Effector CD8-positive, alpha-beta T cell (primary cell): ENCODE results near the gene SLC6A17.

ENCODE experiments used
- DNase-seq: peaks from one replicate; lab custom pipeline; 2025; lab: John Stamatoyannopoulos, UW
- total RNA-seq, 4 experiments: gene quantifications; one replicate each; lab custom pipeline; 2026; lab: John Stamatoyannopoulos, UW

SLC6A17 gene
- total RNA-seq, result 0 to 0.54 (median 0) reads per million in 4 experiments

- no peak for DNase-seq
Measured at GRCh38 chr1:110150330-110151174, at the start of gene SLC6A17. SLC6A17 (plus strand) TSS chr1:110150494; CDS start chr1:110166930, 16,436 bp downstream.

DNA sequence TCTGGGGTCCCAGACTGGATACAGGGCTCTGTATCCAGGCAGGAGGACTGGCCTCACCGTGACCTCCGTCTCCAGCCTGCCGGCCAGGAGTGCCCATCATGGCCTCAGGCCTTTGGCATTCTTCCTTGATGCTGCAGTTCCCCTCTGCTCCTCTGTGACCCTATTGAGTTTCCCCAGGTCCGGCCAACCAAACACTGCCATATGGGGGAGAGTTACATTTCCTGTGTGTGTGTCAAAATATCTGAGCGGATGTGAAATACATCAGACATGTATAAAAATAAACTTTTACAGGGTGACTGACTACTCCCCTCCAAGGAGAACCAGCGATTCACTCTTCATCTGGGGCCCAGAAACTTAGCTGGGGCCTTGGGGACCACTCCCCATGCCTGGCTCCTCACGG, 48.2 kb upstream of the SLC6A17 start:
- no peak for DNase-seq

GRCh38 chr1:110106013-110106941, 44.0 kb upstream of the SLC6A17 start:
- DNase-seq, result peak; percentile 7

- no peak for DNase-seq
Measured at GRCh38 chr1:110107867-110108469, 42.3 kb upstream of the SLC6A17 start.

- DNase-seq, result no peak
Measured at GRCh38 chr1:110111081-110111480, 39.2 kb upstream of the SLC6A17 start.

DNA sequence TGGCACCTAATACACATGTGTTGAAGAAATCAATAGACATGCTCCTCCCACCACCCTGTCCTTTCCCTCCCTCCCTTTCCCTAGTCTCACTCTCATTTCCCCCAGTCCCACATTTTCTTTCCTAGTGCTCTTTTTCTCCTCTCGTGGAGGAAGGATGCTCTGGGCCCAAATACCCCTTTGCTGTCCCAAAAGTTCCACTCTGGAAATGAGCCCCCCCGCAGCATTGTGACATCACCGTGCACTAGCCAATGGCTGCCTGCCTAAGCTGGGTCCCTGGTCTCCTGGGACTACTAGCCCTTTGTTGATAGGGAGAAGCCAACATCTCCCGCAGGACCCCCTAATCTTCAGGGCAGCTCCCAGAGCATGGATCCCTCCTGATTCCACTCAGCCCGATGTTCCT, 38.2 kb upstream of the SLC6A17 start, which contains the start of gene UBL4B:
Gene UBL4B, plus strand, starts transcription at position 301 of the 400 bp plus-strand sequence. Its CDS starts 92 bp downstream, at position 393.
- no peak for DNase-seq

DNA sequence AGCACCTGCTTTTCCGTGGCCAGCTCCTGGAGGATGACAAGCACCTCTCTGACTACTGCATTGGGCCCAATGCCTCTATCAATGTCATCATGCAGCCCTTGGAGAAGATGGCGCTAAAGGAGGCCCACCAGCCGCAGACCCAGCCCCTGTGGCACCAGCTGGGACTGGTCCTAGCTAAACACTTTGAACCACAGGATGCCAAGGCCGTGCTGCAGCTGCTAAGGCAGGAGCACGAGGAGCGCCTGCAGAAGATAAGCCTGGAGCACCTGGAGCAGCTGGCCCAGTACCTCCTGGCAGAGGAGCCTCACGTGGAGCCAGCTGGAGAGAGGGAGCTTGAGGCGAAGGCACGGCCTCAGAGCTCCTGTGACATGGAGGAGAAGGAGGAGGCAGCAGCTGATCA, 37.6 kb upstream of the SLC6A17 start:
- DNase-seq, result no peak

DNA sequence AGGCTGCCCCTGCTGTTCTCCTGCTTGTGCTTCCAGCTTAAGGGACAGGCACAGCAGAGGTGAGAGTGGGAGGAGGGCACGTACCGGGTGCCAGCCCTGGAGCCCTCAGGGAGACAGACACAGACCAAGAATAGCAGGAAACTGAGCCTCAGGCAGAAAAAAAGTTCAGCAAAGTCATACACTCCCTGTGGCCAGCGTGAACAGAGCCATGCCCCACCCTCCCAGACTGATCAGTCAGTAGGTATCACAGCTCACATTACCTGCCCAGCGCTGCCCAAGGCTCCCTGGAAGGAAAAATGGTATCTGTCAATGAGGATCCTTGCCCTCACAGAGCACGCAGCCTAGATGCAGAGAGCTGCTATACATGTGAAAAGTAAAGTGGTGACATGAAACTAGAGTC, 36.7 kb upstream of the SLC6A17 start:
- no peak for DNase-seq

DNA sequence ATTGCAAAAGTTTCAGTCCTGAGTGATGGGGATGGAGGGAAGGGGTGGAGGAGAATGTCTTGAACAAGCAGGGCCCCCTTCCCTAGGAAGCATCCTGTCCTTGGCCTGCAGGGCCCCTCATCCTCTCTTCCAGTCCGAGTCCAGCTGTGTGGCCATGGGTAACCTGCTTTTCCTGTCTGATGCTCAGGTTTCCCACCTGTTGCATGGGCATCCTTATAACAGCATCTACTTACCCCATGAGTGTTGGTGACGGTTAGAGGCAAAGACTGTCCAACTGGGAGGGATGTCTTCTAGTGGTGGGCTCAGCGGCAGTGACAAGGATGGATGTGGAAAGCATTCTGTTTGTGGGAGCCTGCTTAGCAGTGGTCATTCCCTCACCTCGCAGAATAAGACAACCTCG, 36.1 kb upstream of the SLC6A17 start:
- DNase-seq, result no peak

GRCh38 chr1:110114784-110115183, 35.5 kb upstream of the SLC6A17 start:
- DNase-seq, result no peak

DNA sequence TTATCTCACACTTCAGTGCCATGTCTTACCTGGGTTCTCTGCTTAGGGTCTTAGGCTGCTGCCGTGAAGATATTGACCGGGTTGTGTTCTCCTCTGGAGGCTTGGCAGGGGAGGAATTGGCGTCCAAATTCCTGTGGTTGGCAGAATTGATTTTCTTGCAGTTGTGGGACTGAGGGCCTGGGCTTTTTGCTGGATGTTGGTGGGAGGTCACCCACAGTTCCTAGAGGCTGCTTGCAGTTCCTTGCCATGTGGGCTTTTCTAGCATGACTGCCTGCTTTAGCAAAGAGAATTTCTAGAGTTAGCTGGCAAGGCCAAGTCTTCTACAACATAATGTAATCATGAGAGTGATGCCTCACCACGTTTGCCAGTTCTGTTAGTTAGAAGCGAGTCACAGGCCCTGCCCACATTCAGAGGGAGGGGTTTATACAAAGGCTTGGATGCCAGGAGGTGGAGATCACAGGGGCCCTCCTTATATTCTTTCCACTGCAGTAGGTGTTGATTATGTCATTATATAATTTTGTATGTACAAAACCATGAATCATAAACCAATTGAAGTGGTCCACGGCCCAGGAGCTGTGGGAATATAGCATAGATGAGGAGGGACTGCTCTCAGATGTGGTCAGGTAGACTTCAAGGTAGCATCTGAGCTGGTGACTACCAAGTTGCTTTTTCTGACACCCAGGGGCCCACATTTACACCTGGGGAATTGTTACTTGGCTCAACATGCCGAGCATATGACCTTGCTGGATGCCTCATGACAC, 31.5 kb upstream of the SLC6A17 start:
- DNase-seq, result no peak

- DNase-seq, result no peak
Measured at GRCh38 chr1:110119843-110120242, 30.5 kb upstream of the SLC6A17 start.

- DNase-seq, result no peak
Measured at GRCh38 chr1:110120960-110121561, 29.2 kb upstream of the SLC6A17 start.

- DNase-seq, result no peak
Measured at GRCh38 chr1:110123224-110123623, 27.1 kb upstream of the SLC6A17 start.

GRCh38 chr1:110125810-110126209, 24.5 kb upstream of the SLC6A17 start:
- no peak for DNase-seq

- DNase-seq, result no peak
Measured at GRCh38 chr1:110130113-110130591, 20.1 kb upstream of the SLC6A17 start.

DNA sequence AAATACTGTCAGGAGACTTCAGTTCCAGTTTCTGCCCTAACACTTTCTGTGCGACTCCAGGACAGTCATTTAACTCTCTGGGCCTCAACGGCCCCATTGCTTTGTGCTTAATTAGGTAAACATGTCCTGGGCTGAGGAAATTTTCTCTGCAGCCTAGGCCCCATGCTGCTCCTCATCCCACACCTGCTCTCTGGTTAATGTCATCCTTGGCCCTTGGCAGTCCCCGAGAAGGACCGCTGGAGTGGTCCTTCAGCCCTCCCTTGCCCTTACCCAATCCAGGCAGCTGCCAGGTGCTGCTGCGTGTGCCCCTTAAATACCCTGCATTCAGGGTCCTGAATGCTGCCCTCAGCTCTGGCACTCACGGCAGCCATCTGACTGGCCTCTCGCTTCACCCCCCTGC, 19.3 kb upstream of the SLC6A17 start:
- no peak for DNase-seq

DNA sequence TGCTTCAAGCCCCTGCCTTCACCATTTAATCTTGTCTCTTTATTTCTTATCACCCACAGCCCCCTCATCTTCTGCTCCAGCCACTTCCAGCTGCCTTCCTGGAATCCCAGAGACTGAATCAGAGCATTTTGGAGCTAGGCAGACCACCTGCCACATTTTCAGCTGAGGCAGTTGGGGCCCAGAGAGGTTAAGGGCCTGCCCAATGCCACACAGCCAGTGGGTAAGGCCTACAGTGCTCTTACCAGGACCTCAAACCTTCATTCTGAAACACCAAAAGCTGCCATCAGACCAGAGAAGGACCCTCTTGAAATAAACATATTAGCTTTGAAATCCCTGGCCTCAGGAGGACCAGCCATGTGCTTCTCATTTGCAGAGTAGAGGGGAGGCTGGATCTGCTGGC, 17.6 kb upstream of the SLC6A17 start:
- no peak for DNase-seq

DNA sequence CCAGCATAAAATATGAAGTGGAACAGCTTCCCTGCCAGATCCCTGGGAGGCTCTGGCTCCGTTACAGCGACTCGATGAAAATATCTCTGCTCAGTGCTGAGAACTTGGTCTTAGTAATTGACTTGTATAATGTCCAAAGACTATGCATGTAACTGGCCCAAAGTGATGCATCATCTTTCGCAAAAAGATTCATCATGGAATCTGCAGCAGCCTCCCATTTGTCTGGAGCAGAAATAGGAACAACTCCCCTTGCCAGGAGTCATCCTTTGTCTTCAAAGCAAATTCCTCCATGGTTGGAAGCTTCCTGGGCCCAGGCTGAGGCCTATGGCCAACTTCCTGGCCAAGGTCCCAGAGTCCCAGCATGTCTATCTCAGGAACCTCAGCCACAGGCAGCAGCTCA, 16.9 kb upstream of the SLC6A17 start:
- DNase-seq, result no peak

DNA sequence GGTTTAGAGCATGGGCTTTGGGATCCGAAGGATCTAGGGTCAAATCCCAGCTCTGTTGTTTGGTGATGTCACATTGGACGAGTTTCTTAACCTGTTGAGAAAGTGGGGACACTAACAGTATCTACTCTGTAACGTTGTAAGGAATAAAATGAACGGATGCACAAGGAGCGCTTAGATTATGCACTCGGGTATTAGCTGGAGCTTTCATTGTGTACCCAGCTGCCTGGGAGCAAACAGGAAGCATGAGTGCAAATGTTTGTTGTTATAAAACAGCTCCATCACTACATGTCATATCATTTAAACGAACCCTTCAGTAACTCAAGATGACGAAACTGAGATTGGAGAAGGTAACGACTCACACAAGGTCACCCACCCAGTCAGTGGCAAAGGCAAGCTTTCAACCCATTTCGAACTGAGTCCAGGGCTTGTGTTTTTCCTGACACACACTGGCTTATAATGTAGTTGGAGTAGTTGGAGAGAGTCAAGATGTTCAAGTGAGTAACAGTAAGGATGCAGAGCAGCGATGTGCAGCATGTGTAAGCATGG, 16.2 kb upstream of the SLC6A17 start:
- no peak for DNase-seq

- no peak for DNase-seq
Measured at GRCh38 chr1:110135246-110135645, 15.0 kb upstream of the SLC6A17 start.
